Thyroid gland (tissue), 4 donors: ENCODE results near the gene IGDCC3. TPM values are rescaled to one million over a fixed set of nuclear protein-coding genes. Genes with fewer than 3 reads are reported as not detected.

Experiments used
- DNase-seq, 2 donors: peaks; one replicate each; pipeline ENCODE4 v3.0.0-alpha.2; 2019
- H3K27ac ChIP-seq, 3 donors: fragments of 200-600 bp; sonication (generic); 1 replicate in 2 of 3; 2 replicates in 1 of 3; pipeline ENCODE4 v1.5.1; 2016 to 2019; ENCODE audit warnings: mild to moderate bottlenecking in 1 of 3, moderate library complexity in 1 of 3
- H3K27me3 ChIP-seq: fragments of 200-600 bp; sonication (generic); one replicate; pipeline ENCODE4 v1.5.1; 2019
- H3K36me3 ChIP-seq, 2 donors: fragments of 200-600 bp; sonication (generic); one replicate each; pipeline ENCODE4 v1.5.1; 2016 to 2019
- H3K4me1 ChIP-seq, 2 donors: fragments of 200-600 bp; sonication (generic); one replicate each; pipeline ENCODE4 v1.5.1; 2017 to 2019
- H3K4me3 ChIP-seq, 3 donors: fragments of 200-600 bp; sonication (generic); replicated peaks in 1 of 3; 1 replicate in 2 of 3; 2 replicates in 1 of 3; pipeline ENCODE4 v1.5.1; 2016; ENCODE audit warnings: mild to moderate bottlenecking in 1 of 3
- H3K9me3 ChIP-seq: fragments of 200-600 bp; sonication (generic); one replicate; pipeline ENCODE4 v1.5.1; 2017
- CTCF ChIP-seq, 6 experiments: fragments of 200-600 bp in 3 of 6; fragments of 450-650 bp in 3 of 6; sonication (generic) in 3 of 6; IDR thresholded peaks; one replicate each; pipeline ENCODE4 v1.5.1; 2016 to 2019; ENCODE audit warnings: antibody characterized with exemption in 6 of 6, mild to moderate bottlenecking in 2 of 6, inconsistent platforms in 1 of 6, moderate library complexity in 1 of 6
- POLR2A ChIP-seq, 2 donors: fragments of 450-650 bp; IDR thresholded peaks; one replicate each; pipeline ENCODE4 v1.6.1; 2017; ENCODE audit warnings: antibody characterized with exemption in 2 of 2, mild to moderate bottlenecking in 2 of 2, moderate library complexity in 1 of 2
- WGBS, 2 donors: methylation state at CpG; one replicate each; pipeline ENCODE4 v1.1.5; 2017; 5-methylcytosine and 5-hydroxymethylcytosine counted together
- intact Hi-C: fragments of 100-400 bp; cut with DNase I; formaldehyde crosslinking; loops from one replicate; pipeline ENCODE4 v1.15.1; 2023
- total RNA-seq, 4 donors: library from RNA; depleted of rRNA; stranded (reverse); fragments of >200 nt; gene quantifications; one replicate each; pipeline ENCODE4 v1.2.3, GENCODE V29; 2016

Gene IGDCC3
- total RNA-seq, 4 donors from 2014 or later = 0.22 to 1.5 (median 0.61) TPM

GRCh38 chr15:65339920-65340319, 37.9 kb downstream of the IGDCC3 start:
- no peak for TF ChIP-seq CTCF (IDR thresholded peaks at IDR 0.05)
- no peak for TF ChIP-seq POLR2A (IDR thresholded peaks at IDR 0.05)
- DNase-seq = no peak
- Histone ChIP-seq H3K4me1 (no peaks in the 10 kb centered on the region), H3K27ac (no peak overlapping the region), H3K27me3 (no peaks in the 10 kb centered on the region), H3K36me3 (no peaks in the 10 kb centered on the region), H3K9me3 (no peaks in the 10 kb centered on the region), H3K4me3 (no peak overlapping the region)
- WGBS, 2 donors = 63 to 67% methylated on average over 7 of the region's 7 CpGs
- intact Hi-C loops = no loop called here

GRCh38 chr15:65339416-65339815, 38.4 kb downstream of the IGDCC3 start:
- Histone ChIP-seq H3K4me1 (no peaks in the 10 kb centered on the region), H3K27me3 (no peaks in the 10 kb centered on the region), H3K27ac (no peak overlapping the region), H3K4me3 (no peak overlapping the region), H3K36me3 (no peaks in the 10 kb centered on the region), H3K9me3 (no peaks in the 10 kb centered on the region)
- intact Hi-C loops = no loop called here
- TF ChIP-seq CTCF (IDR thresholded peaks at IDR 0.05) (no peak), POLR2A (IDR thresholded peaks at IDR 0.05) (no peak)
- no peak for DNase-seq
- WGBS, 2 donors = 91 to 94% methylated on average over 5 to 6 of the region's 6 CpGs

- H3K9me3 ChIP-seq = no peaks in the 10 kb centered on the region
- intact Hi-C loops = no loop called here
- no peak overlapping the region for H3K27ac ChIP-seq
- H3K27me3 ChIP-seq = no peaks in the 10 kb centered on the region
- WGBS, 2 donors = 94% methylated on average over 8 of the region's 8 CpGs
- TF ChIP-seq POLR2A (IDR thresholded peaks at IDR 0.05) (no peak), CTCF (IDR thresholded peaks at IDR 0.05) (no peak)
- no peaks in the 10 kb centered on the region for H3K4me1 ChIP-seq
- H3K4me3 ChIP-seq = no peak overlapping the region
- DNase-seq = no peak
- H3K36me3 ChIP-seq = no peaks in the 10 kb centered on the region
Observed at GRCh38 chr15:65338823-65339222, 39.0 kb downstream of the IGDCC3 start.

- WGBS, 2 donors = 79 to 80% methylated on average over 3 of the region's 3 CpGs
- DNase-seq = no peak
- H3K27ac ChIP-seq = no peak overlapping the region
- no peaks in the 10 kb centered on the region for H3K9me3 ChIP-seq
- no peak for TF ChIP-seq CTCF (IDR thresholded peaks at IDR 0.05)
- H3K36me3 ChIP-seq = no peaks in the 10 kb centered on the region
- no peaks in the 10 kb centered on the region for H3K27me3 ChIP-seq
- H3K4me3 ChIP-seq = no peak overlapping the region
- H3K4me1 ChIP-seq = no peaks in the 10 kb centered on the region
- intact Hi-C loops = no loop called here
Observed at GRCh38 chr15:65338366-65338765, 39.4 kb downstream of the IGDCC3 start.

GRCh38 chr15:65337436-65338070, 40.2 kb downstream of the IGDCC3 start:
- intact Hi-C loops = no loop called here
- Histone ChIP-seq H3K27me3 (no peaks in the 10 kb centered on the region), H3K4me1 (no peaks in the 10 kb centered on the region), H3K36me3 (no peaks in the 10 kb centered on the region), H3K9me3 (no peaks in the 10 kb centered on the region), H3K27ac (no peak overlapping the region), H3K4me3 (no peak overlapping the region)
- TF ChIP-seq CTCF (IDR thresholded peaks at IDR 0.05) (no peak), POLR2A (IDR thresholded peaks at IDR 0.05) (no peak)
- WGBS, 2 donors = 63 to 72% methylated on average over 3 to 5 of the region's 6 CpGs
- no peak for DNase-seq
